HEK293 (cell line): ENCODE measurements around the gene PSMD3.

Source experiments
- CTCF ChIA-PET: fragments of 350-600 bp; formaldehyde crosslinking; extraction: SDS; loops from one replicate; lab custom pipeline; 2021; ENCODE audit warnings: antibody characterized with exemption; lab: Yijun Ruan, JAX
- POLR2A ChIA-PET: fragments of 300-600 bp; formaldehyde crosslinking; extraction: SDS; loops from one replicate; lab custom pipeline; 2020; ENCODE audit warnings: antibody characterized with exemption, inconsistent platforms; lab: Yijun Ruan, JAX
- H3K27ac ChIP-seq: fragments of 200-500 bp; sonication (Bioruptor generic); 2 replicates; pipeline ENCODE4 v1.5.1; 2014; ENCODE audit warnings: low read depth, low read length, control low read depth, inconsistent platforms; ENCODE audit errors: extremely low read depth
- H3K36me3 ChIP-seq, 2 experiments: fragments of 200-500 bp in 1 of 2; sonication (Bioruptor generic) in 1 of 2; 1 replicate in 1 of 2; 2 replicates in 1 of 2; pipeline ENCODE4 v1.5.1; 2014 to 2017; ENCODE audit warnings: inconsistent platforms in 2 of 2, low read length in 2 of 2; ENCODE audit not compliant: control insufficient read depth in 2 of 2, insufficient read depth in 1 of 2
- H3K4me1 ChIP-seq: fragments of 200-500 bp; sonication (Bioruptor generic); 2 replicates; pipeline ENCODE4 v1.5.1; 2014; ENCODE audit warnings: mild to moderate bottlenecking, low read length, inconsistent platforms; ENCODE audit not compliant: control insufficient read depth, insufficient read depth
- H3K4me3 ChIP-seq: 2 replicates; pipeline ENCODE4 v1.5.1; 2011; ENCODE audit warnings: low read depth, mild to moderate bottlenecking, control low read depth, low read length, moderate library complexity
- H3K9me3 ChIP-seq: fragments of 200-500 bp; sonication (Bioruptor generic); 2 replicates; pipeline ENCODE4 v1.5.1; 2014; ENCODE audit warnings: low read depth, low read length, inconsistent platforms; ENCODE audit not compliant: control insufficient read depth, insufficient read depth
- BCL11A ChIP-seq: fragments of 450-650 bp; formaldehyde crosslinking; IDR thresholded peaks from 2 replicates; pipeline ENCODE4 v1.5.1; 2016; ENCODE audit warnings: low read depth, missing biosample characterization, missing genetic modification characterization
- GLI4 ChIP-seq: fragments of 450-650 bp; formaldehyde crosslinking; IDR thresholded peaks from 2 replicates; pipeline ENCODE4 v1.5.1; 2016; ENCODE audit warnings: missing biosample characterization, missing genetic modification characterization
- GLIS1 ChIP-seq: fragments of 450-650 bp; formaldehyde crosslinking; IDR thresholded peaks from 2 replicates; pipeline ENCODE4 v1.5.1; 2016; ENCODE audit warnings: missing biosample characterization, missing genetic modification characterization
- KLF17 ChIP-seq: fragments of 450-650 bp; formaldehyde crosslinking; IDR thresholded peaks from 2 replicates; pipeline ENCODE4 v1.5.1; 2016; ENCODE audit warnings: missing biosample characterization, missing genetic modification characterization
- KLF9 ChIP-seq: fragments of 450-650 bp; formaldehyde crosslinking; IDR thresholded peaks from 2 replicates; pipeline ENCODE4 v1.5.1; 2016; ENCODE audit warnings: missing biosample characterization, missing genetic modification characterization, low read depth
- PATZ1 ChIP-seq: fragments of 450-650 bp; formaldehyde crosslinking; IDR thresholded peaks from 2 replicates; pipeline ENCODE4 v1.5.1; 2016; ENCODE audit warnings: missing biosample characterization, missing genetic modification characterization
- PRDM10 ChIP-seq: fragments of 450-650 bp; formaldehyde crosslinking; IDR thresholded peaks from 2 replicates; pipeline ENCODE4 v1.5.1; 2016; ENCODE audit warnings: missing biosample characterization, missing genetic modification characterization
- SALL2 ChIP-seq: fragments of 450-650 bp; formaldehyde crosslinking; IDR thresholded peaks from 2 replicates; pipeline ENCODE4 v1.5.0; 2017; ENCODE audit warnings: missing biosample characterization, mild to moderate bottlenecking, missing genetic modification characterization, borderline replicate concordance
- SP2 ChIP-seq: fragments of 450-650 bp; formaldehyde crosslinking; IDR thresholded peaks from 2 replicates; pipeline ENCODE4 v1.5.1; 2016; ENCODE audit warnings: missing biosample characterization, missing genetic modification characterization
- SP7 ChIP-seq: fragments of 450-650 bp; formaldehyde crosslinking; IDR thresholded peaks from 2 replicates; pipeline ENCODE4 v1.5.1; 2016; ENCODE audit warnings: missing biosample characterization, missing genetic modification characterization
- ZBTB8A ChIP-seq: fragments of 450-650 bp; formaldehyde crosslinking; IDR thresholded peaks from 2 replicates; pipeline ENCODE4 v1.5.1; 2016; ENCODE audit warnings: missing biosample characterization, missing genetic modification characterization
- ZNF146 ChIP-seq: fragments of 450-650 bp; formaldehyde crosslinking; IDR thresholded peaks from 2 replicates; pipeline ENCODE4 v1.5.1; 2016; ENCODE audit warnings: missing biosample characterization, missing genetic modification characterization
- ZNF19 ChIP-seq: fragments of 450-650 bp; formaldehyde crosslinking; IDR thresholded peaks from 2 replicates; pipeline ENCODE4; 2016; ENCODE audit warnings: missing biosample characterization, missing genetic modification characterization, low read depth
- ZNF335 ChIP-seq: fragments of 450-650 bp; formaldehyde crosslinking; conservative IDR thresholded peaks from 2 replicates; pipeline ENCODE4 v1.5.1; 2016; ENCODE audit warnings: missing biosample characterization, missing genetic modification characterization
- ZNF394 ChIP-seq: fragments of 450-650 bp; formaldehyde crosslinking; IDR thresholded peaks from 2 replicates; pipeline ENCODE4 v1.5.1; 2016; ENCODE audit warnings: missing biosample characterization, missing genetic modification characterization, mild to moderate bottlenecking, moderate library complexity, borderline replicate concordance
- ZNF416 ChIP-seq: fragments of 450-650 bp; formaldehyde crosslinking; IDR thresholded peaks from 2 replicates; pipeline ENCODE4 v1.5.1; 2016; ENCODE audit warnings: missing biosample characterization, missing genetic modification characterization
- ZNF433 ChIP-seq: fragments of 450-650 bp; formaldehyde crosslinking; IDR thresholded peaks from 2 replicates; pipeline ENCODE4 v1.5.1; 2016; ENCODE audit warnings: missing biosample characterization, missing genetic modification characterization, low read depth
- ZNF549 ChIP-seq: fragments of 450-650 bp; IDR thresholded peaks from 2 replicates; pipeline ENCODE4 v1.5.1; 2018; ENCODE audit warnings: missing biosample characterization, missing genetic modification characterization, mild to moderate bottlenecking, inconsistent platforms, moderate library complexity
- ZNF624 ChIP-seq: fragments of 450-650 bp; formaldehyde crosslinking; IDR thresholded peaks from 2 replicates; pipeline ENCODE4 v1.5.1; 2017; ENCODE audit warnings: missing biosample characterization, missing genetic modification characterization
- ZNF639 ChIP-seq: fragments of 450-650 bp; formaldehyde crosslinking; IDR thresholded peaks from 2 replicates; pipeline ENCODE4 v1.5.1; 2016; ENCODE audit warnings: missing biosample characterization, missing genetic modification characterization
- ZNF747 ChIP-seq: fragments of 450-650 bp; formaldehyde crosslinking; IDR thresholded peaks from 2 replicates; pipeline ENCODE4 v1.5.1; 2016; ENCODE audit warnings: missing biosample characterization, missing genetic modification characterization
- ZNF837 ChIP-seq: fragments of 450-650 bp; formaldehyde crosslinking; IDR thresholded peaks from 2 replicates; pipeline ENCODE4 v1.5.1; 2016; ENCODE audit warnings: missing biosample characterization, missing genetic modification characterization
- ZSCAN30 ChIP-seq: fragments of 450-650 bp; IDR thresholded peaks from 2 replicates; pipeline ENCODE4 v1.5.1; 2018; ENCODE audit warnings: missing biosample characterization, mild to moderate bottlenecking, missing genetic modification characterization, moderate library complexity
- TF ChIP-seq, protein P1 (sequence below): fragments of 450-650 bp; IDR thresholded peaks from 2 replicates; pipeline ENCODE4 v1.5.1; 2018; ENCODE audit warnings: missing biosample characterization, mild to moderate bottlenecking, missing genetic modification characterization
- TF ChIP-seq, protein P2 (sequence below): fragments of 450-650 bp; formaldehyde crosslinking; IDR thresholded peaks from 2 replicates; pipeline ENCODE4 v1.5.1; 2016; ENCODE audit warnings: missing biosample characterization, missing genetic modification characterization

Gene PSMD3

DNA sequence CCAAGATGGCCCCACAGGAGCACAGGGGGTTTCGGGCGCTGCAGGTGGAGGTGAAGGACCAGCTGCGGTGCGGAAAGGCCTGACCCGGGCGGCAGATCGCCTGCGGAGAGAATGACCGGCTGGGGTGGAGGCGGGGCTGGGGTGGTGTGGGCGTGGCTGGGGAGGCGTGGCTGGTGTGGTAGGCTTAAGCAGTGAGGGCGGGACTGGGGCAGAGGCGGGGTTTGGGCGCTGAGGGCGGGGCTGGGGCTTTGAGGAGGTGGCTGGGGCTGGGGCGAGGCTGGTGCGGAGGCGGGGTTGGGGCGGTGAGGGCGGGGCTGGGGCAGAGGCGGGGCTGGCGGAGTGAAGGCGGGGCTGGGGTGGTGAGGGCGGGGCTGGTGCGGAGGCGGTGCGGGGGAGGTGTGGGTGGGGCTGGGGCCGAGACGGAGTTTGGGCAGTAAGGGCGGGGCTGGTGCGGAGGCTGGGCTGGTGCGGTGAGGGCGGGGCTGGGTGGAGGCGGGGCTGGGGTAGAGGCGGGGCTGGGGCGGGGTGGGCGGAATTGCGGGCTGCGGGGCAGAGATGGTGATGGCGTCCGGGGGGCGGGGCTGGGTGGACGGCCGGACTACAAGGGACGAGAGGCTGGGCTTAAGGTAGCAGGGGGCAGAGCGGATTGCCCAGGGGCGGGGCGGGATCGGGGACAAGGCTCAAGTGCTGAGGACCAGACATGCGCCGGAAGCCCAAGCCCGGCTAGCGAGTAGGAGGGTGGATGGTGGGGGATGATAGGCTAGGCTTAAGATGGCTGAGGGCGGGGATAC, 27.7 kb upstream of the PSMD3 start (continued):
- TF ChIP-seq SP7 (tag by site-specific recombination) (peak; percentile 55; the same call in 1 of the 2 replicates), GLI4 (tag by site-specific recombination) (no peak), ZNF837 (no peak), PRDM10 (peak; percentile 87), ZNF416 (no peak), GLIS1 (tag by site-specific recombination) (peak; percentile 64), ZNF433 (tag by site-specific recombination) (no peak), ZSCAN30 (no peak), SP2 (peak; percentile 95), ZNF624 (tag by site-specific recombination) (no peak), ZNF747 (tag by site-specific recombination) (no peak), KLF9 (tag by site-specific recombination) (peak; percentile 97)
- TF ChIP-seq, protein P1, sequence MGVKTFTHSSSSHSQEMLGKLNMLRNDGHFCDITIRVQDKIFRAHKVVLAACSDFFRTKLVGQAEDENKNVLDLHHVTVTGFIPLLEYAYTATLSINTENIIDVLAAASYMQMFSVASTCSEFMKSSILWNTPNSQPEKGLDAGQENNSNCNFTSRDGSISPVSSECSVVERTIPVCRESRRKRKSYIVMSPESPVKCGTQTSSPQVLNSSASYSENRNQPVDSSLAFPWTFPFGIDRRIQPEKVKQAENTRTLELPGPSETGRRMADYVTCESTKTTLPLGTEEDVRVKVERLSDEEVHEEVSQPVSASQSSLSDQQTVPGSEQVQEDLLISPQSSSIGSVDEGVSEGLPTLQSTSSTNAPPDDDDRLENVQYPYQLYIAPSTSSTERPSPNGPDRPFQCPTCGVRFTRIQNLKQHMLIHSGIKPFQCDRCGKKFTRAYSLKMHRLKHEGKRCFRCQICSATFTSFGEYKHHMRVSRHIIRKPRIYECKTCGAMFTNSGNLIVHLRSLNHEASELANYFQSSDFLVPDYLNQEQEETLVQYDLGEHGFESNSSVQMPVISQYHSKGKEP (tag by site-specific recombination), result no peak

GRCh38 chr17:39953471-39953888, 27.1 kb upstream of the PSMD3 start:
- H3K4me3 ChIP-seq, result peak overlapping the region; percentile 31
- H3K36me3 ChIP-seq, result no peaks in the 10 kb centered on the region
- peaks cover 3% of the 10 kb centered on the region for H3K4me1 ChIP-seq
- ChIA-PET CTCF (interaction anchor here (5.7 kb wide), 1 partner anchor 14 kb away, joined by 35 read pairs; no protein-coding TSS in a partner anchor), POLR2A (interaction anchor here (0.5 to 3.3 kb wide), 6 partner anchors 27 to 246 kb away, joined by 3 to 41 read pairs (median 4); partner anchors contain the start of genes LRRC3C, ORMDL3 and PSMD3)
- no peaks in the 10 kb centered on the region for H3K9me3 ChIP-seq
- peak overlapping the region; percentile 70; the same call in 1 of the 2 replicates for H3K27ac ChIP-seq
- TF ChIP-seq, protein P2, sequence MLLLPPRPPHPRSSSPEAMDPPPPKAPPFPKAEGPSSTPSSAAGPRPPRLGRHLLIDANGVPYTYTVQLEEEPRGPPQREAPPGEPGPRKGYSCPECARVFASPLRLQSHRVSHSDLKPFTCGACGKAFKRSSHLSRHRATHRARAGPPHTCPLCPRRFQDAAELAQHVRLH (tag by site-specific recombination), result no peak
- TF ChIP-seq ZNF19 (tag by site-specific recombination) (no peak), PATZ1 (tag by site-specific recombination) (0 out of 2 replicates have a peak, but pooled peaks have one; percentile 8), SALL2 (tag by site-specific recombination) (no peak), KLF17 (tag by site-specific recombination) (peak; percentile 73), ZNF549 (tag by site-specific recombination) (no peak), ZNF146 (tag by site-specific recombination) (no peak), ZNF335 (tag by site-specific recombination) (peak; percentile 55), ZNF639 (tag by site-specific recombination) (no peak), ZNF394 (tag by site-specific recombination) (no peak), ZBTB8A (tag by site-specific recombination) (peak; percentile 96), BCL11A (tag by site-specific recombination) (no peak)
